Glutamatergic neuron (in vitro differentiated cells): ENCODE measurements around the gene RRAS2. TPM values are rescaled to one million over a fixed set of nuclear protein-coding genes. Genes with fewer than 3 reads are reported as not detected.

Experiments
- DNase-seq: peaks from one replicate; pipeline ENCODE4 v3.0.0; 2022
- H3K27ac Mint-ChIP-seq: one replicate; pipeline ENCODE4 v1.8.0; 2020; ENCODE audit warnings: mild to moderate bottlenecking, mixed read lengths, inconsistent platforms; ENCODE audit not compliant: unreplicated experiment
- H3K27me3 Mint-ChIP-seq: one replicate; pipeline ENCODE4 v1.8.0; 2020; ENCODE audit warnings: mild to moderate bottlenecking, moderate library complexity, mixed read lengths, inconsistent platforms; ENCODE audit not compliant: unreplicated experiment
- H3K36me3 Mint-ChIP-seq: one replicate; pipeline ENCODE4 v1.8.0; 2020; ENCODE audit warnings: mild to moderate bottlenecking, mixed read lengths, inconsistent platforms; ENCODE audit not compliant: unreplicated experiment
- H3K4me1 Mint-ChIP-seq: one replicate; pipeline ENCODE4 v1.8.0; 2020; ENCODE audit warnings: mild to moderate bottlenecking, low read depth, mixed read lengths, inconsistent platforms; ENCODE audit not compliant: unreplicated experiment
- H3K4me3 Mint-ChIP-seq: one replicate; pipeline ENCODE4 v1.8.0; 2020; ENCODE audit warnings: mild to moderate bottlenecking, mixed read lengths, inconsistent platforms; ENCODE audit not compliant: unreplicated experiment
- H3K9me3 Mint-ChIP-seq: one replicate; pipeline ENCODE4 v1.8.0; 2020; ENCODE audit warnings: mild to moderate bottlenecking, moderate library complexity, mixed read lengths, inconsistent platforms; ENCODE audit not compliant: unreplicated experiment
- CTCF ChIP-seq: fragments of 200-600 bp; sonication (generic); IDR thresholded peaks from one replicate; pipeline ENCODE4 v1.5.0; 2021; ENCODE audit not compliant: partially characterized antibody, unreplicated experiment
- total RNA-seq: library from RNA; stranded (reverse); fragmentation: NEBNext Ultra II Directional; extraction: Animal tissue kit (Norgen Biotek cat#: 25700); gene quantifications from one replicate; pipeline ENCODE4 v1.2.1, GENCODE V29; 2021; ENCODE audit not compliant: unreplicated experiment

The RRAS2 gene
- total RNA-seq, 1 donor from 2014 or later = 20.8 TPM

- no peak overlapping the region for H3K27ac Mint-ChIP-seq
- no peak for TF ChIP-seq CTCF
- no peak for DNase-seq
- H3K4me1 Mint-ChIP-seq = peaks cover 2% of the 10 kb centered on the region
- H3K27me3 Mint-ChIP-seq = peaks cover 2% of the 10 kb centered on the region
- H3K36me3 Mint-ChIP-seq = no peaks in the 10 kb centered on the region
- peaks cover 1% of the 10 kb centered on the region for H3K9me3 Mint-ChIP-seq
- no peak overlapping the region for H3K4me3 Mint-ChIP-seq
Observed at GRCh38 chr11:14248580-14248981, 110.4 kb downstream of the RRAS2 start.

DNA sequence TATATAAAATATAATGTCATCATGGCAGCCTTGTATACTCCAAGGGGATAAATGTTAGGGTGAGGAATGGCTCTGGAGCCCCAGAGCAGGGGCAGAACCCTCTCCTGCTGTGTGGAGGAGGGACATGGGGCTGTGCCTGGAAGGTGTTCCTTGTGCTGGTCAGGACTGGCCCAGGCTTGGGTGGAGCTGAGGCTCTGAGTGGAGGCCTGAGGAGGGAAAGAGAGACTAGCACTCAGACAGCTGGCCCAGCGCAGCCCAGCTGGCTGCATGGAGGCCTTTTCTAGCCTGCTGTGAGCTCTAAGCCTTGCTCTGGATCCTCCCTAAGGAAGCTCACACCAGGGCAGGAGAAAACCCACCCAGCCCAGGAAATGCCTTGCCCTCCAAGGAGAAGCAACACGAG is 113.5 kb downstream of the RRAS2 start:
- H3K9me3 Mint-ChIP-seq = no peaks in the 10 kb centered on the region
- no peak for DNase-seq
- H3K36me3 Mint-ChIP-seq = no peaks in the 10 kb centered on the region
- H3K27me3 Mint-ChIP-seq = peaks cover 2% of the 10 kb centered on the region
- H3K4me1 Mint-ChIP-seq = peaks cover 2% of the 10 kb centered on the region
- H3K27ac Mint-ChIP-seq = no peak overlapping the region
- no peak overlapping the region for H3K4me3 Mint-ChIP-seq
- TF ChIP-seq CTCF = no peak

GRCh38 chr11:14244926-14245325 is 114.1 kb downstream of the RRAS2 start:
- Mint-ChIP-seq H3K36me3 (no peaks in the 10 kb centered on the region), H3K4me1 (peaks cover 2% of the 10 kb centered on the region), H3K27ac (no peak overlapping the region), H3K27me3 (peaks cover 2% of the 10 kb centered on the region), H3K9me3 (no peaks in the 10 kb centered on the region), H3K4me3 (no peak overlapping the region)
- no peak for TF ChIP-seq CTCF
- no peak for DNase-seq

GRCh38 chr11:14242733-14243132 is 116.2 kb downstream of the RRAS2 start:
- no peaks in the 10 kb centered on the region for H3K4me1 Mint-ChIP-seq
- H3K27ac Mint-ChIP-seq = no peak overlapping the region
- no peaks in the 10 kb centered on the region for H3K36me3 Mint-ChIP-seq

GRCh38 chr11:14242187-14242586 is 116.8 kb downstream of the RRAS2 start:
- no peaks in the 10 kb centered on the region for H3K36me3 Mint-ChIP-seq
- no peak overlapping the region for H3K4me3 Mint-ChIP-seq
- DNase-seq = no peak
- H3K27ac Mint-ChIP-seq = no peak overlapping the region
- no peak for TF ChIP-seq CTCF
- peaks cover 6% of the 10 kb centered on the region for H3K27me3 Mint-ChIP-seq
- no peaks in the 10 kb centered on the region for H3K9me3 Mint-ChIP-seq
- no peaks in the 10 kb centered on the region for H3K4me1 Mint-ChIP-seq

More at GRCh38 chr11:14242733-14243132, 116.2 kb downstream of the RRAS2 start:
- no peaks in the 10 kb centered on the region for H3K9me3 Mint-ChIP-seq
- DNase-seq = no peak
- no peak overlapping the region for H3K4me3 Mint-ChIP-seq
- H3K27me3 Mint-ChIP-seq = peaks cover 6% of the 10 kb centered on the region
- no peak for TF ChIP-seq CTCF
